Progenitor cell of endocrine pancreas (in vitro differentiated cells): ENCODE data around the gene SUSD3. TPM values are rescaled to one million over a fixed set of nuclear protein-coding genes. Genes with fewer than 3 reads are reported as not detected.

Experiments
- DNase-seq: peaks from one replicate; pipeline ENCODE4 v3.0.0; 2021; ENCODE audit warnings: low spot score; ENCODE audit not compliant: unreplicated experiment
- H3K27ac Mint-ChIP-seq: 2 replicates; pipeline ENCODE4 v1.8.0; 2021; ENCODE audit warnings: mild to moderate bottlenecking, moderate library complexity, mixed read lengths
- H3K27me3 Mint-ChIP-seq: 2 replicates; pipeline ENCODE4 v1.8.0; 2021; ENCODE audit warnings: mixed read lengths
- H3K36me3 Mint-ChIP-seq: 2 replicates; pipeline ENCODE4 v1.8.0; 2022; ENCODE audit warnings: mixed read lengths; ENCODE audit not compliant: insufficient read depth
- H3K4me1 Mint-ChIP-seq: 2 replicates; pipeline ENCODE4 v1.8.0; 2021; ENCODE audit warnings: low read depth, mixed read lengths
- H3K4me3 Mint-ChIP-seq: 2 replicates; pipeline ENCODE4 v1.8.0; 2021; ENCODE audit warnings: low read depth, mild to moderate bottlenecking, moderate library complexity, mixed read lengths
- H3K9me3 Mint-ChIP-seq: 2 replicates; pipeline ENCODE4 v1.8.0; 2021; ENCODE audit warnings: low read depth, mixed read lengths
- CTCF ChIP-seq: fragments of 200-600 bp; sonication (generic); IDR thresholded peaks from one replicate; pipeline ENCODE4 v1.5.0; 2021; ENCODE audit warnings: antibody characterized with exemption, mild to moderate bottlenecking; ENCODE audit not compliant: unreplicated experiment
- total RNA-seq: library from RNA; stranded (reverse); gene quantifications from 2 replicates; pipeline ENCODE4 v1.2.1, GENCODE V29; 2021

Gene SUSD3
- total RNA-seq, 1 donor from 2014 or later = 0.43 TPM

GRCh38 chr9:93121316-93122241, 63.1 kb downstream of the SUSD3 start:
- no peak overlapping the region for H3K4me3 Mint-ChIP-seq
- H3K27me3 Mint-ChIP-seq = no peaks in the 10 kb centered on the region
- TF ChIP-seq CTCF = no peak
- DNase-seq = no peak
- H3K27ac Mint-ChIP-seq = no peak overlapping the region
- H3K9me3 Mint-ChIP-seq = no peaks in the 10 kb centered on the region
- no peaks in the 10 kb centered on the region for H3K4me1 Mint-ChIP-seq
- H3K36me3 Mint-ChIP-seq = peaks cover 1% of the 10 kb centered on the region

GRCh38 chr9:93122721-93123221, 64.3 kb downstream of the SUSD3 start:
- Mint-ChIP-seq H3K36me3 (peaks cover 1% of the 10 kb centered on the region), H3K4me1 (peaks cover 3% of the 10 kb centered on the region), H3K9me3 (no peaks in the 10 kb centered on the region), H3K4me3 (no peak overlapping the region), H3K27ac (no peak overlapping the region), H3K27me3 (no peaks in the 10 kb centered on the region)
- TF ChIP-seq CTCF = no peak
- DNase-seq = no peak

DNA sequence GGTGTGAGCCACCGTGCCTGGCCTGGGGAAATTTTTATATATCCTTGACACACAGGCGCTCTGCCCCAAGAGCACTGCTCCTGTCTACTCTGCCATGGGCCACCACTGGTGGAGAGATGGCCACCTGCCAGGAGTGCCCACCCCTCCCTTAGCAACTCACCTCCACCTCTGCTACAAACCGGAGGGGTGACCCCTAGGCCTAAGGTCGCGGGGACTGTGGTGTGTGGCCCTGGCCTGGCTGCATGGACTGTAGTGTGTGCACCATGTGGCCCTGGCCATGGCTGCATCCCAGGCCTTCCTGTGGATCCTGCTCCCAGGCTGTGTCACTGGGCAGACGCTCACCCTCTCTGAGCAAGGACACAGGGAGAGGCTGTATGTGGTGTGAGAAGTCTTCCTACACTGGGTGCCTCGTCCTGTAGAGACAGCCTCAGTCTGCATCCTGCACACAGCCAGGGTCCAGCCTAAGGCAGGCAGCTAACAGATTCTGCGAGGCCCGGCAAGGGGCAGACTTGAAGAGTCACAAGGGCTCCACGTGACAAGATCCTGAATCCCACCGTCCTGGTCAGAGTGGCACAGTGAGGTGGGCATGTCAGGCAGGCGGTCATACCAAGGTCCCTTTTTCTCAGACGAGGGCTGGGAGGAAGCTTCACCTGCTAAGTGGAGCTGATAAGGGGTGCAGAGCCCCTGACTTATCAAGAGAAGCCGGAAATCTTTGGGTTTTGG, 65.2 kb downstream of the SUSD3 start:
- peaks cover 1% of the 10 kb centered on the region for H3K36me3 Mint-ChIP-seq
- no peaks in the 10 kb centered on the region for H3K9me3 Mint-ChIP-seq
- no peak for TF ChIP-seq CTCF
- DNase-seq = no peak
- H3K4me1 Mint-ChIP-seq = peaks cover 3% of the 10 kb centered on the region
- no peak overlapping the region for H3K27ac Mint-ChIP-seq
- no peaks in the 10 kb centered on the region for H3K27me3 Mint-ChIP-seq
- H3K4me3 Mint-ChIP-seq = no peak overlapping the region

- Mint-ChIP-seq H3K4me1 (peaks cover 3% of the 10 kb centered on the region), H3K4me3 (no peak overlapping the region), H3K27me3 (no peaks in the 10 kb centered on the region), H3K9me3 (no peaks in the 10 kb centered on the region), H3K27ac (no peak overlapping the region), H3K36me3 (peaks cover 1% of the 10 kb centered on the region)
- TF ChIP-seq CTCF = no peak
- no peak for DNase-seq
Observed at GRCh38 chr9:93124793-93125192, 66.3 kb downstream of the SUSD3 start.

GRCh38 chr9:93125331-93125894, 66.9 kb downstream of the SUSD3 start:
- DNase-seq = no peak
- H3K27ac Mint-ChIP-seq = no peak overlapping the region
- H3K27me3 Mint-ChIP-seq = no peaks in the 10 kb centered on the region
- TF ChIP-seq CTCF = no peak
- H3K9me3 Mint-ChIP-seq = no peaks in the 10 kb centered on the region
- peaks cover 3% of the 10 kb centered on the region for H3K4me1 Mint-ChIP-seq
- peaks cover 1% of the 10 kb centered on the region for H3K36me3 Mint-ChIP-seq
- no peak overlapping the region for H3K4me3 Mint-ChIP-seq
